Measurements from ENCODE around the gene UBE2U.
A peak's percentile ranks its signal among the peaks of the same experiment; 100 is the strongest.

UBE2U gene

GRCh38 chr1:64295136-64295535 lies 91.7 kb downstream of the UBE2U start:
- DNase-seq (ENCODE audit: low read depth), result no peak

GRCh38 chr1:64295561-64295960 lies 92.1 kb downstream of the UBE2U start:
- DNase-seq (ENCODE audit: low read depth), result no peak

- DNase-seq (ENCODE audit: low read depth), result no peak
Observed at GRCh38 chr1:64296459-64296858, 93.0 kb downstream of the UBE2U start.

- no peak for DNase-seq (ENCODE audit: low read depth)
Observed at GRCh38 chr1:64302194-64302593, 98.8 kb downstream of the UBE2U start.

GRCh38 chr1:64302971-64303370 lies 99.5 kb downstream of the UBE2U start:
- DNase-seq (ENCODE audit: low read depth), result peak; percentile 31

GRCh38 chr1:64304823-64305222 lies 101.4 kb downstream of the UBE2U start:
- no peak for DNase-seq (ENCODE audit: low read depth)

- no peak for DNase-seq (ENCODE audit: low read depth)
Observed at GRCh38 chr1:64308866-64309265, 105.4 kb downstream of the UBE2U start.

- DNase-seq (ENCODE audit: low read depth), result no peak
Observed at GRCh38 chr1:64309431-64309831, 106.0 kb downstream of the UBE2U start.

GRCh38 chr1:64310760-64311159 lies 107.3 kb downstream of the UBE2U start:
- DNase-seq (ENCODE audit: low read depth), result no peak

- DNase-seq (ENCODE audit: low read depth), result no peak
Observed at GRCh38 chr1:64312431-64312830, 109.0 kb downstream of the UBE2U start.

GRCh38 chr1:64315402-64315801 lies 112.0 kb downstream of the UBE2U start:
- DNase-seq (ENCODE audit: low read depth), result no peak

All from GM04504 (cell line).